Body of pancreas (tissue), 4 donors: ENCODE measurements around the gene ZSWIM7. TPM values are rescaled to one million over a fixed set of nuclear protein-coding genes. Genes with fewer than 3 reads are reported as not detected.

Source experiments
- ATAC-seq: fragments of 150-250 bp; one replicate; pipeline ENCODE4 v1.9.1; 2016
- DNase-seq, 4 donors: peaks; one replicate each; pipeline ENCODE4 v3.0.0-alpha.2; 2019
- H3K27ac ChIP-seq, 4 donors: fragments of 200-600 bp; sonication (generic); 1 replicate in 3 of 4; 2 replicates in 1 of 4; pipeline versions ENCODE4 v1.5.1 to v1.6.1; 2016 to 2019; ENCODE audit warnings: mild to moderate bottlenecking in 1 of 4, mixed read lengths in 1 of 4, moderate library complexity in 1 of 4
- H3K27me3 ChIP-seq, 2 donors: fragments of 200-600 bp; sonication (generic); one replicate each; pipeline ENCODE4 v1.6.0; 2016; ENCODE audit warnings: mild to moderate bottlenecking in 1 of 2
- H3K36me3 ChIP-seq, 2 donors: fragments of 200-600 bp; sonication (generic); replicated peaks in 1 of 2; 2 replicates each; pipeline ENCODE4 v1.5.1; 2016; ENCODE audit warnings: low read depth in 2 of 2; ENCODE audit not compliant: insufficient read depth in 1 of 2
- H3K4me1 ChIP-seq: fragments of 200-600 bp; sonication (generic); one replicate; pipeline ENCODE4 v1.6.0; 2016
- H3K4me3 ChIP-seq, 2 donors: fragments of 200-600 bp; sonication (generic); 1 replicate in 1 of 2; 2 replicates in 1 of 2; pipeline ENCODE4 v1.5.1; 2016 to 2019
- H3K9me3 ChIP-seq, 3 donors: fragments of 200-600 bp; sonication (generic); 1 replicate in 2 of 3; 2 replicates in 1 of 3; pipeline ENCODE4 v1.5.1; 2016
- POLR2A ChIP-seq, 3 donors: fragments of 450-650 bp; IDR thresholded peaks; one replicate each; pipeline ENCODE4 v1.6.1; 2016; ENCODE audit warnings: antibody characterized with exemption in 3 of 3, mild to moderate bottlenecking in 2 of 3
- WGBS, 2 donors: methylation state at CpG; one replicate each; pipeline ENCODE4 v1.1.5; 2017; 5-methylcytosine and 5-hydroxymethylcytosine counted together
- intact Hi-C: fragments of 100-400 bp; cut with DNase I; formaldehyde crosslinking; loops from one replicate; pipeline ENCODE4 v1.15.1; 2023
- total RNA-seq, 2 donors: library from RNA; depleted of rRNA; stranded (reverse); fragments of >200 nt; gene quantifications; one replicate each; pipeline ENCODE4 v1.1.0, GENCODE V29; 2016
- TF ChIP-seq, protein P1 (sequence below), 7 experiments: fragments of 450-650 bp in 4 of 7; fragments of 200-600 bp in 3 of 7; sonication (generic) in 3 of 7; IDR thresholded peaks; one replicate each; pipeline ENCODE4 v1.5.1; 2016 to 2019; ENCODE audit warnings: antibody characterized with exemption in 7 of 7

The ZSWIM7 gene
- total RNA-seq, 2 donors from 2014 or later, result 18.2 to 18.8 TPM

DNA sequence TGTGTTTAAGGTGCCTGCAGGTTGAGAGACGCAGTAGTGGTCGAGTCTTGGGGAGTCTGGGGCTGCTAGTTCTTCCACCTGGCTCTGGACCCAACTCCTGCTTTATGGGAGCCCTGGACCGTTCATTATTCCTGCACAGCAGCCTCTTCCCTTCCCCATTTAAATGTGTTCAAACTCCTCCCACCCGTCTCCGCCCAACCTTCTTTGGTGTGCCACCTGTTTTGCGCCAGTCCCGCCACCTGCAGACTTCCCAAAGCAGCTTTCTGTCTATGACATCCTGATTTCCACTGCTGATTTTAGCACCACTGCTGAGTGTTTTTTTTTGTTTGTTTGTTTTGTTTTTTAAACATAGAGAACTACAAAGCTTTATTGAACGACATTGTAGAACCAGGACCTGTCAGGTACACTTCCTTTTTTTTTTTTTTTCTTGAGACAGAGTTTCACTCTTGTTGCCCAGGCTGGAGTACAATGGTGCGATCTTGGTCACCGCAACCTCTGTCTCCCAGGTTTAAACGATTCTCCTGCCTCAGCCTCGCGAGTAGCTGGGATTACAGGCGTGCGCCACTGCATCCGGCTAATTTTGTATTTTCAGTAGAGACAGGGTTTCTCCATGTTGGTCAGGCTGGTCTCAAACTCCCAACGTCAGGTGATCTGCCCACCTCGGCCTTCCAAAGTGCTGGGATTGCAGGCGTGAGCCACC lies 41.7 kb downstream of the ZSWIM7 start:
- DNase-seq (peak; percentile 48 to 79 (median 64)), ATAC-seq (peak; percentile 55)
- H3K27me3 ChIP-seq, result no peaks in the 10 kb centered on the region
- no peaks in the 10 kb centered on the region for H3K4me1 ChIP-seq
- no peaks in the 10 kb centered on the region for H3K36me3 ChIP-seq
- 62 to 71% methylated on average over 8 to 18 of the region's 19 CpGs for WGBS, 2 donors
- intact Hi-C loops, result no loop called here
- H3K9me3 ChIP-seq, result no peaks in the 10 kb centered on the region
- TF ChIP-seq, protein P1, sequence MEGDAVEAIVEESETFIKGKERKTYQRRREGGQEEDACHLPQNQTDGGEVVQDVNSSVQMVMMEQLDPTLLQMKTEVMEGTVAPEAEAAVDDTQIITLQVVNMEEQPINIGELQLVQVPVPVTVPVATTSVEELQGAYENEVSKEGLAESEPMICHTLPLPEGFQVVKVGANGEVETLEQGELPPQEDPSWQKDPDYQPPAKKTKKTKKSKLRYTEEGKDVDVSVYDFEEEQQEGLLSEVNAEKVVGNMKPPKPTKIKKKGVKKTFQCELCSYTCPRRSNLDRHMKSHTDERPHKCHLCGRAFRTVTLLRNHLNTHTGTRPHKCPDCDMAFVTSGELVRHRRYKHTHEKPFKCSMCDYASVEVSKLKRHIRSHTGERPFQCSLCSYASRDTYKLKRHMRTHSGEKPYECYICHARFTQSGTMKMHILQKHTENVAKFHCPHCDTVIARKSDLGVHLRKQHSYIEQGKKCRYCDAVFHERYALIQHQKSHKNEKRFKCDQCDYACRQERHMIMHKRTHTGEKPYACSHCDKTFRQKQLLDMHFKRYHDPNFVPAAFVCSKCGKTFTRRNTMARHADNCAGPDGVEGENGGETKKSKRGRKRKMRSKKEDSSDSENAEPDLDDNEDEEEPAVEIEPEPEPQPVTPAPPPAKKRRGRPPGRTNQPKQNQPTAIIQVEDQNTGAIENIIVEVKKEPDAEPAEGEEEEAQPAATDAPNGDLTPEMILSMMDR (IDR thresholded peaks at IDR 0.05), result no peak
- no peak for TF ChIP-seq POLR2A (IDR thresholded peaks at IDR 0.05)
- H3K4me3 ChIP-seq, result no peak overlapping the region
- no peak overlapping the region for H3K27ac ChIP-seq

DNA sequence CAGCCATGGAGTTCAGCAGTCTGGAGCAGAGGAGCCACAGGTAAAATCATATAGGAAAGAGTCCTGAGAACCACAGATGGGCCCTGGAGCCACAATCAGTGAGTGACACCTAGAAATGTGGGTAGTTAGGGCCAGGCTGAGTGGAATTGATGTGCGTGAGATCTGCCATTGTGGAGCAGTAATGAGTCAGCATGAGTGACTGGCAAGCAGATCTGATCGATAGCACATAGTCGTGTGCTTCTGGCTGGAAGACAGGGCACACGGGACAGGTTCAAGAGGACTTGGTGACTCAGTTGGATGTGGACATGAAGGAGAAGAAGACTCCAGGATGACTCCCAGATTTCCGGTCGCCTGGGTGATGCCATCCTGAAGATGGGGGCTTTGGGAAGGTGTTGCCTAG lies 42.3 kb downstream of the ZSWIM7 start:
- TF ChIP-seq, protein P1 (IDR thresholded peaks at IDR 0.05), result no peak
- TF ChIP-seq POLR2A (IDR thresholded peaks at IDR 0.05), result no peak
- no peak overlapping the region for H3K27ac ChIP-seq
- intact Hi-C loops, result no loop called here
- ATAC-seq (no peak), DNase-seq (no peak)
- no peaks in the 10 kb centered on the region for H3K9me3 ChIP-seq
- H3K27me3 ChIP-seq, result no peaks in the 10 kb centered on the region
- H3K4me1 ChIP-seq, result no peaks in the 10 kb centered on the region
- 74 to 76% methylated on average over 6 of the region's 6 CpGs for WGBS, 2 donors
- H3K4me3 ChIP-seq, result no peak overlapping the region
- H3K36me3 ChIP-seq, result no peaks in the 10 kb centered on the region

DNA sequence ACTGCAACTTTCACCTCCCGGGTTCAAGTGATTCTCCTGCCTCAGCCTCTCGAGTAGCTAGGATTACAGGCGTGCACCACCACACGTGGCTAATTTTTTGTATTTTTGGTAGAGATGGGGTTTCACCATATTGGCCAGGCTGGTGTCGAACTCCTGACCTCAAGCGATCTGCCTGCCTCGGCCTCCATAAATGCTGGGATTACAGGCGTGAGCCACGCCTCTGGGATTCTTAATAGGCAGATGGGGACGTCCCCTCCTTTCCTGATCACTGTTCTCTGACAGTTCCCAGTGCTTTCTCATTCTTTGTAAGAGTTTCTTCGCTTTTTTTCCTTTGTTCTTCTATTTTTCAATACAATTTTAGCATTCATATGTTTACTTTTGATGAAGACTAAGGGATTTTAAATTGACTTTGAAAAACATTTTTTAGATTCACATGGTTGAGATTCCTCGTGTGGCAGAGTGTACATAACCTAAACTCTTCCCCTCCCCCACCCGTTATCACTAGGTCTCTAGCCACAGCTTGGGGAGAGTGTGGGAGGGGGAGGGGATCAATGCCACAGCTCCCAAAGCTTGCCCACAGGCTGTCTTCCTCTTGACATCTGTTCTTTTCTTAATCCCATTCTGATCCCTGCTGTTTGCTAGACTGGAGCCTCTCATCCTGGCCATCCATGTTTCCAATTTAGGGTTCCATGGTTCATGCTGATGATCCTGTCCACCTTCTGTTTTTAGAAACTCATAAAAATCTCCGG lies 43.5 kb downstream of the ZSWIM7 start:
- ATAC-seq (no peak), DNase-seq (no peak)
- Histone ChIP-seq H3K9me3 (no peaks in the 10 kb centered on the region), H3K36me3 (no peaks in the 10 kb centered on the region), H3K27me3 (no peaks in the 10 kb centered on the region), H3K4me3 (no peak overlapping the region), H3K4me1 (no peaks in the 10 kb centered on the region), H3K27ac (no peak overlapping the region)
- TF ChIP-seq POLR2A (IDR thresholded peaks at IDR 0.05), result no peak
- TF ChIP-seq, protein P1 (IDR thresholded peaks at IDR 0.05), result no peak
- intact Hi-C loops, result no loop called here
- WGBS, 2 donors, result 78 to 84% methylated on average over 14 of the region's 14 CpGs

GRCh38 chr17:15954222-15954621 lies 45.3 kb downstream of the ZSWIM7 start:
- intact Hi-C loops, result no loop called here
- Histone ChIP-seq H3K36me3 (no peaks in the 10 kb centered on the region), H3K27ac (no peak overlapping the region), H3K4me3 (no peak overlapping the region), H3K4me1 (no peaks in the 10 kb centered on the region), H3K9me3 (no peaks in the 10 kb centered on the region), H3K27me3 (no peaks in the 10 kb centered on the region)
- DNase-seq (peak in 2 of 4 donors; percentile 25 to 42), ATAC-seq (no peak)
- 66 to 72% methylated on average over 5 of the region's 5 CpGs for WGBS, 2 donors
- TF ChIP-seq, protein P1 (IDR thresholded peaks at IDR 0.05), result no peak
- no peak for TF ChIP-seq POLR2A (IDR thresholded peaks at IDR 0.05)
